HS-5 (cell line): ENCODE data around the gene EMSY.

Source experiments
- DNase-seq: peaks from one replicate; pipeline ENCODE4 v3.0.0-alpha.2; 2012; ENCODE audit warnings: low read depth

The EMSY gene

DNA sequence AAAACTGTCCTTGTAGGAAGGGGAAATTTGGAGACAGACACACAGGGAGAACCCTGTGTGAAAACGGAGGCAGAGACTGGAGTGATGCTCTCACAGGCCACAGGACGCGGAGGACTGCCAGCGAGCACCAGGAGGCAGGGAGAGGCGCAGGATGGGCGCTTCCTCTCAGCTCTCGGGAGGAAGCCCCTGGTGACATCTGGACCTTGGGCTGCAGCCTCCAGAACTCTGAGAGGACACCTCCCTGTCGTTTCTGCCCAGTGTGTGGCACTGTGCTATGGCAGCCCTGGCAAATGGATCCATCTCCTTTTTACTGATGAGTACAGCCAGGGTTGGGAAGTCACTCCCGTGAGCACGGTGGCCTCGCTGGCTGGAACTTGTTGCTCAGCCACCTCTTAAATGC is 151.8 kb downstream of the EMSY start:
- DNase-seq, result no peak

DNA sequence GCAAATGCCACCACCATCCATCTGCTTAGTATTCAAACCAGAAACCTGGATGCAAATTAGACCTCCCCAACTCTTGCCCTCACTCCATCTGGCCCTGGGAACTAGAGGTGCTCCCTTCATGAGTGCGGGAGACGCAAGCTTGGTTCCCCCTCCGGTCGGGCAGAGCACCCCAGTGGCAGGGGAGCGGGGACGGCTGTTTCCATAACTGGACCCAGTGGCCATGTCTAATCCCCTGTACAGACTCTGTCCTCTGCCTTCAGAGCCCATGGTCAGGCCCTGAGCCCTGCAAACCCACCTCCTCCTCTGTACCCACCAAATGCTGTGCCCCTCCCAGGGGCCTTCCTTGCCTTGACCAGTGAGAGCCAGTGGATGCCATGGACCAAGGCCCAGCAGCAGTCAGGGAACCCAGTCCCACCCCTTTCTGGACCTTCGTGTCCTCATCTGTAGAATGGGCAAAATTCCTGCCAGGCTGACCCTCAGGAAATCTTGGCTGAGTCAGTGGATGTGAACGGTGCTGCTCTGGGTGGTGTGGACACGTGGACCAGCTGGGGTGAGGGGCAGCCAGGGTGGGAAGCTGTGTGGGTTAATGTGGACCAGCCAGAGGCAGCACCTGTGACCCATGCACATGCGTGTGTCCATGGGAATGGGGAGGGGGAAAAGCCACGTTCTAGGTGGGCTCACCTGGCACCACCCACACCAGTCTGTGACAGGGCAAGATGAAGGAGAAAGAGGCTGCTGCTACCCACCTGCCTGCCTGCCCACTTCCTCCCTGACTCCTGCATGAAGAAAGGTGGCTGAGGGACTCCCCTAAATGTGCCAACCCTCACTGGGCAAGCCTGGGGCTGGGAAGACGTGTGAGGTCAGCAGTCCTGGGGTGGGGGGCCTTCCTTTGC is 153.0 kb downstream of the EMSY start:
- DNase-seq, result no peak

DNA sequence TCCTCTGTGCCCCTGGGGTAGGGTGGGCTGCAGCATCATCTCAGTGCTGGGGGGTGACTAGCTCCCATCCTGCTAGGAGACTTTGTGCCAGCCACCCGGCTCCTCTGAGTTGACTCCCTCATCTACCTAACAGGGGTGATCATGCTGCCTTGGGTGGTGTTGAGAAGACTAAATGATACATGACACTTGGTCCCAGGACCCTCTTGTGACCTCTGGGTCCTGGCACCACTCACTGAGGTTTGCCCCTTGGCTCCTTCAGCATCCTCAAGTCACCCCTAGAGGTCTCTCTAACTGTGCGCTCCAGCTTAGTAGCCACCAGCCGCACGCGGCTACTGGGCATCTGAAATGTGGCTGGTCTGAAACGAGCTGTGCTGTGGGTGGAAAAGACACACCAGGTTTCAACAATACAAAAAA is 153.6 kb downstream of the EMSY start:
- no peak for DNase-seq

DNA sequence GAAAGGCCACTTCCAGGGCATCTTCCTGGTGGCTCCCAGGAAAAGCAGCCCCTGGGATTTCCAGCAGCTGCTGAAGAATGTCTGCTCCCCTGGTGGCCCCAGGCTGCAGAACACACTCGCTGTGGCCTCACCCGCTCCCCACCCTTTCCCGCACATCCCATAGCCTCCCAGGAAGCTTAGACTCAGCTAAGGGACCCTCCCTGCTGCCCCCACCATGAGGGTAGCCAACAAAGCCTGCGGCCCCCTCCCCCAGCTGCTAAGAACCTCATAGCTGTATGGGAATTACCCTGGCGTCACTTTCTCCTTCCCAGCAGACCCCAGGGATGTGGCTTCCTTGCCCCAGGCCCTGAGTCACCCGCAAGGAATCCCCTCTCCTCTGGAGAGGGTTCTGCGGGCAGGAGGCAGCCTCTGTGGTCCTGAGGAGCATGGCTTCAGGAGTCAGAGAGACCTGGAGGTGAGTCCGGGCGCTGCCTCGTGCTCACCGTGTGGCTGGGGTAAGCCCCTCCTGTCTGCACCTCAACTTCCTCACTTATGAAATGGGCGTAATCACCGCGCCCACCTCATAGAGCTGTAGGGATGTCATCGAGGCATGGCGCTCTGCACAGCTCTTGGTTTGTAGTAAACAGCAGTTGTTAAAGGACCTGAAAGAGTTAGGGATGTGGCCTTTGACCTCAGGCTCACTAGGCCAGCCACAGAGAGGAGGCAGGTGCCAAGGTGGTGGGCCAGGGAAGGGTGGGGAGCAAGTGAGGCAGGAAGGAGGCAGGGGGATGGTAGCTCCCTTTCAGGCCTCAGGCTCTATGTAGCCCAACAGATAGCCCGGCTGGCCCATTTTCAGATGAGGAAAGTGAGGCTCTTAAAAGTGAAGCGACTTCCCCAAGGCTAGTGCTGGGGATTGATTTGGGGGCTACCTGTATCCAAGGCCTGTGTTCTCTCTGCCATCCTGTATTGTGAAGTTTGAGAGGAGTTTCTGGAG is 154.5 kb downstream of the EMSY start:
- DNase-seq, result no peak

DNA sequence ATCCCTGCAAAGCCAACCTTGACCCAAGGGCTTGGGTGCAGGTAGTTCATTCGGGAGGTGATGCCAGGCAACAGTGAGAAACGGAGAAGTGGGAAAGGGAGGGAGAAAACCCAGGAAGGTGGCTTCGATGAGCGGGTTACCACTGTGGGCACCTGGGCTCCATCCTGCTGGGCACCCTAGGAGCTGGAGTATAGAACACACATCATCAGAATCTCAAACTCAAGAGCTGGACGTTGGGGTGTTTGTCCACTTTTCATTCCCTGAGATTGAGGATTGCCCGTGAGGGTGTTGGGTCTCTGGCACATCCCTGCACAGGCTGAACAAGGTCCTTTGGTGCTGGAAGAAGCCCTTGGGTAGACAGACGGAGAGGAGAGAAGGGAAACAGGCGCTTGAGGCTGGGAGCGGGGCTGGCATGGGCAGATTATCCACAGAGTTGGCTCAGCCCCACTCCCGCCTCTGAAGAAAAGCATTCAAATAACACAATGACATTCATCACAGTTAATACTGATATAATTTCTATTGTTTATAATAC is 155.4 kb downstream of the EMSY start:
- no peak for DNase-seq

DNA sequence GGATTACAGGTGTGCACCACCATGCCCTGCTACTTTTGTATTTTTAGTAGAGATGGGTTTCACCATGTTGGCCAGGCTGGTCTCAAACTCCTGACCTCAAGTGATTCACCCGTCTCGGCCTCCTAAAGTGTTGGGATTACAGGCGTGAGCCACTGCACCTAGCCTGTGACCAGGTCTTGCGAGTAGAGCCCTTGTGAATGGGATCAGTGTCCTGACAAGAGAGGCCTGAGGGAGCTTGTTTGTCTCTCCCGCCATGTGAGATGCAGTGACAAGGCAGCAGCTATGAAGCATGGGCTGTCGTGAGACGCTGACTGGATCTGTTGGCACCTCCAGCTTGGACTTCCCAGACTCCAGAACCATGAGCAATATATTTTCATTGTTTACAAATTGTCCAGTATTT is 156.5 kb downstream of the EMSY start:
- no peak for DNase-seq

DNA sequence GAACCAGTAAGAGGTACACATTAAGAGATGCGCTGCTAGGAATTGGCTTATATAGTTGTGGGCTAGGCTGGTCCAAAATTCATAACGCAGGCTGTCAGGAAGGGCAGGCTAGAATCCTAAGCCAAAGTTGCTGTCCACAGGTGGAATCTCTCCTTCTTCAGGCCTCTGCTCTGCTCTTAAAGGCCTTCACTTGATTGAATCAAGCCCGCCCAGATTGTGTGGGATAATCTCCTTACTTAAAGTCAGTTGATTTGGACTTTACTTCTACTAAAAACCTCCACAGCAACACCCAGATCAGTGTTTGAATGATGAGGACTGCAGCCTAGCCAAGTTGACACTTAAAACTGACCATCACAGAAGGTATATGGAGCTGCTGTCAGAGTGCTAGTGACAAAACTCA is 156.9 kb downstream of the EMSY start:
- DNase-seq, result no peak

DNA sequence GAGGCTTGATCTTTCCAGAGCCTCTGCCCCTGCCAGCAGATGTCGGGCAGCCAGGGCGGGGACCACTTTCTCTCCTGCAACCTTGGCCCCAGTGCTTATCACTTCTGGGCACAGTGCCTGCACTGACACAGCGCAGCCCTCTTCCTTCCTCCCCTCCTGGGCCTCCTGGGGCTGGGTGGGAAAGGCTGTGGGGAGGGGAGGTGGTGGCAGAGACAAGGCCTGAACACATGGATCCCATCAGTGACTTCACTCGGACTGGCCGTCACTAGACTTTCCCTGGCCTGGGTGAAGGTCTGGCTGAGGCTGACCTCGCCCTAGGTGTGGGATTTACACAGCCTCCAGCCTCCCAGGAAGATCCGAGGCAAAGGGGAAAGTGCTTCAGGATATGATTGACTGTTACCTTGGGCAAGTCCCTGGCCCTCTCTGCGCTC is 157.6 kb downstream of the EMSY start:
- DNase-seq, result no peak
